SK-N-SH (cell line): ENCODE measurements around the gene BPIFB3. TPM values are rescaled to one million over a fixed set of nuclear protein-coding genes. Genes with fewer than 3 reads are reported as not detected.

Experiments used
- CTCF ChIA-PET: fragments of 300-600, 350-600 bp; formaldehyde crosslinking; extraction: SDS; loops from one replicate; lab custom pipeline; 2021; lab: Yijun Ruan, JAX
- POLR2A ChIA-PET: fragments of 350-600 bp; sonication (Branson Sonifier 250); formaldehyde crosslinking; extraction: SDS; loops from one replicate; lab custom pipeline; 2020; ENCODE audit warnings: antibody characterized with exemption, inconsistent platforms; lab: Yijun Ruan, JAX
- DNase-seq: peaks from one replicate; pipeline ENCODE4 v3.0.0; 2012
- H2AFZ ChIP-seq: fragments of 200-600 bp; sonication (generic); 2 replicates; pipeline ENCODE4 v1.8.1; 2016; ENCODE audit warnings: antibody characterized with exemption, mild to moderate bottlenecking, low read depth
- H3F3A ChIP-seq: fragments of 200-600 bp; sonication (generic); replicated peaks from 2 replicates; pipeline ENCODE3; 2016; ENCODE audit warnings: antibody characterized with exemption, mild to moderate bottlenecking; ENCODE audit not compliant: insufficient read depth
- H3K27ac ChIP-seq, 2 experiments: fragments of 200-500 bp in 1 of 2; fragments of 200-600 bp in 1 of 2; sonication (Bioruptor generic) in 1 of 2; sonication (generic), shearing (Covaris generic) in 1 of 2; 2 replicates each; pipeline versions ENCODE4 v1.5.1 to v1.6.1; 2014 to 2016; ENCODE audit warnings: low read depth in 2 of 2, inconsistent platforms in 1 of 2, low read length in 1 of 2, mild to moderate bottlenecking in 1 of 2, mixed read lengths in 1 of 2
- H3K27me3 ChIP-seq: fragments of 200-600 bp; sonication (generic), shearing (Covaris generic); 2 replicates; pipeline ENCODE4 v1.6.1; 2016; ENCODE audit warnings: mixed run types; ENCODE audit not compliant: insufficient read depth
- H3K36me3 ChIP-seq, 2 experiments: fragments of 200-500 bp in 1 of 2; fragments of 200-600 bp in 1 of 2; sonication (Bioruptor generic) in 1 of 2; sonication (generic) in 1 of 2; replicated peaks in 1 of 2; 2 replicates each; pipeline versions ENCODE3 to v1.5.1; 2014 to 2016; ENCODE audit warnings: low read length in 1 of 2, mild to moderate bottlenecking in 1 of 2; ENCODE audit not compliant: insufficient read depth in 2 of 2, control insufficient read depth in 1 of 2
- H3K4me1 ChIP-seq, 2 experiments: fragments of 200-500 bp in 1 of 2; fragments of 200-600 bp in 1 of 2; sonication (Bioruptor generic) in 1 of 2; sonication (generic), shearing (Covaris generic) in 1 of 2; 2 replicates each; pipeline versions ENCODE4 v1.5.1 to v1.6.1; 2014 to 2016; ENCODE audit warnings: low read depth in 1 of 2, low read length in 1 of 2, mixed run types in 1 of 2; ENCODE audit not compliant: insufficient read depth in 2 of 2, control insufficient read depth in 1 of 2
- H3K4me2 ChIP-seq: fragments of 200-600 bp; sonication (generic), shearing (Covaris generic); 2 replicates; pipeline ENCODE4 v1.6.1; 2017; ENCODE audit warnings: mixed run types
- H3K4me3 ChIP-seq, 2 experiments: fragments of 200-500 bp in 1 of 2; fragments of 200-600 bp in 1 of 2; sonication (Bioruptor generic) in 1 of 2; sonication (generic), shearing (Covaris generic) in 1 of 2; 2 replicates each; pipeline versions ENCODE4 v1.5.1 to v1.8.1; 2014 to 2016; ENCODE audit warnings: low read depth in 2 of 2, inconsistent platforms in 1 of 2, low read length in 1 of 2, mild to moderate bottlenecking in 1 of 2, mixed read lengths in 1 of 2, moderate library complexity in 1 of 2
- H3K79me2 ChIP-seq: fragments of 200-600 bp; sonication (generic); 2 replicates; pipeline ENCODE4 v1.8.1; 2017; ENCODE audit warnings: mild to moderate bottlenecking; ENCODE audit not compliant: insufficient read depth
- H3K9ac ChIP-seq: fragments of 200-600 bp; sonication (generic); 2 replicates; pipeline ENCODE4 v1.6.1; 2017; ENCODE audit warnings: mixed run types
- H3K9me2 ChIP-seq: fragments of 200-600 bp; sonication (generic); 2 replicates; pipeline ENCODE4 v1.6.1; 2017; ENCODE audit warnings: mixed run types
- H3K9me3 ChIP-seq: fragments of 200-600 bp; sonication (generic); 2 replicates; pipeline ENCODE4 v1.6.1; 2017; ENCODE audit warnings: mixed run types, mild to moderate bottlenecking, moderate library complexity
- H4K20me1 ChIP-seq: fragments of 200-600 bp; sonication (generic); 2 replicates; pipeline ENCODE4 v1.6.1; 2017; ENCODE audit warnings: mild to moderate bottlenecking, mixed run types; ENCODE audit not compliant: insufficient read depth
- ELF1 ChIP-seq: IDR thresholded peaks from 2 replicates; pipeline ENCODE4 v1.4.0; 2012
- EP300 ChIP-seq, 2 experiments: IDR thresholded peaks; 2 replicates each; pipeline versions ENCODE4 v1.4.0 to v1.6.1; 2012; ENCODE audit warnings: borderline replicate concordance in 1 of 2, low read depth in 1 of 2, low read length in 1 of 2
- FOXJ3 ChIP-seq: sonication (generic); formaldehyde crosslinking; IDR thresholded peaks from 2 replicates; pipeline ENCODE4 v1.5.1; 2020; ENCODE audit warnings: mild to moderate bottlenecking, missing genetic modification reagents
- GATA2 ChIP-seq: sonication (generic); formaldehyde crosslinking; IDR thresholded peaks from 2 replicates; pipeline ENCODE4 v1.5.0; 2020; ENCODE audit warnings: mild to moderate bottlenecking, missing genetic modification reagents
- JUND ChIP-seq: IDR thresholded peaks from 2 replicates; pipeline ENCODE4 v1.4.0; 2012
- MEF2A ChIP-seq: IDR thresholded peaks from 2 replicates; pipeline ENCODE4 v1.4.0; 2012; ENCODE audit warnings: low read depth, borderline replicate concordance
- RAD21 ChIP-seq: IDR thresholded peaks from 2 replicates; pipeline ENCODE4 v1.6.1; 2012; ENCODE audit warnings: mild to moderate bottlenecking, low read length
- RFX5 ChIP-seq: IDR thresholded peaks from 2 replicates; pipeline ENCODE4 v1.6.1; 2012; ENCODE audit warnings: mild to moderate bottlenecking, improper control_type of control experiment, low read length
- RXRA ChIP-seq: IDR thresholded peaks from 2 replicates; pipeline ENCODE4 v1.4.0; 2012; ENCODE audit warnings: low read depth, mild to moderate bottlenecking, borderline replicate concordance
- SIN3A ChIP-seq: IDR thresholded peaks from 2 replicates; pipeline ENCODE4 v1.6.1; 2012; ENCODE audit warnings: low read depth, mild to moderate bottlenecking, low read length, moderate library complexity, borderline replicate concordance
- TAF1 ChIP-seq: IDR thresholded peaks from 2 replicates; pipeline ENCODE4 v1.6.1; 2012; ENCODE audit warnings: low read depth, mild to moderate bottlenecking, low read length, moderate library complexity, borderline replicate concordance
- TCF12 ChIP-seq: IDR thresholded peaks from 2 replicates; pipeline ENCODE4 v1.4.0; 2012
- YY1 ChIP-seq: IDR thresholded peaks from 2 replicates; pipeline ENCODE4 v1.4.0; 2012; ENCODE audit warnings: low read depth, mild to moderate bottlenecking
- WGBS: methylation state at CpG from one replicate; pipeline ENCODE4 v1.1.6; 2017; ENCODE audit warnings: low lambda C conversion rate; 5-methylcytosine and 5-hydroxymethylcytosine counted together
- polyA plus RNA-seq, 3 experiments: library from polyadenylated mRNA; depleted of rRNA; stranded (reverse); fragments of >200 nt; gene quantifications; 2 replicates each; pipeline ENCODE4 v1.2.3, GENCODE V29; 2012
- TF ChIP-seq, protein P1 (sequence below): IDR thresholded peaks from 2 replicates; pipeline ENCODE4 v1.4.0; 2012; ENCODE audit warnings: low read depth, borderline replicate concordance
- TF ChIP-seq, protein P2 (sequence below): IDR thresholded peaks from 2 replicates; pipeline ENCODE4 v1.6.1; 2012; ENCODE audit warnings: mild to moderate bottlenecking, low read depth, low read length, moderate library complexity
- TF ChIP-seq, protein P3 (sequence below): fragments of 150-350 bp; IDR thresholded peaks from 2 replicates; pipeline ENCODE4 v1.6.1; 2017; ENCODE audit warnings: antibody characterized with exemption, low read length, low read depth, borderline replicate concordance
- TF ChIP-seq, protein P4 (sequence below): IDR thresholded peaks from 2 replicates; pipeline ENCODE4; 2012

The BPIFB3 gene
- polyA plus RNA-seq, 1 of the 3 experiments (the other 2 are of a cell fraction): not detected

DNA sequence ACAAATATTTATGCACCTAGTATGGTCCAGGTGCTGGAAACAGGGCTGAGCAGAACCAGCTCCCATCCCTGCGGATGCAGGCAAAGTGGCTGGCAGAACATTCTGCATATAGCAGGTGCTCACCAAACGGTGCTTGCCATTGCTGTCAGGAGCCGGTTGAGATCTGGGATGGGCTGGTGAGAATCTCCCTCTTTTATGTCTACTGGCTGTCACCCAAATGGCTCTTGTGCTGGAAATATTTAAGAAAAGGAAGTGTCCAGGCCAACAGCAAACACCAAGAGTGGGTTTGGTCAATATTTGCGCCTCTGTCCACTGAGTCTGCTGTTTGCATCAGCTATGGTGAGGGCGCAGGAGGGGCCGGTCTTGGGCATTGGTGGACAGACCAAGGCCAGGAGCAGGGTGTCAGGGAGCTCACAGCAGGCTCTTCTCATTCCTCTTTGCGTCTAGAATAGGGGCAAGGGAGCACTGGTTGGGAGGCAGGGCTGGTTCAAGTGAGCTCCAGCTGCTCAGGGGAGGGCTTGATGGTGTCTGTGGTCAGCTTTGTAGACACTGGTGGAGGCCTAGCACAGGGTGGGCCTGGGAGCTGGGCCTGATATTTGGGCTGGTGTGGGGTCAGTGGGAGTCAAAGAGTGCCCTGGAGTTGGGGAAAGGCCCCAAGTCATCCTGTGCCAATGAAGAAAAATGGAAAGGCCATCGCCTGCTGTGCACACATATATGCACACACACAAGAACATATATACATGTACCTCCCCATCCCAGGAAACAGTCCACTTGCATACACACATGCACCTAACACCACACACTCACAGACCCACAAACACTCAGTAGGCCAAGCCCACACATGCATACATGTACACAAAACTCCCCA lies 47.6 kb upstream of the BPIFB3 start:
- Histone ChIP-seq H2AFZ (no peak overlapping the region), H3K4me1 (no peaks in the 10 kb centered on the region), H3K36me3 (no peaks in the 10 kb centered on the region), H3K4me2 (no peak overlapping the region), H3K9me3 (no peaks in the 10 kb centered on the region), H4K20me1 (no peaks in the 10 kb centered on the region), H3K27me3 (peaks cover 9% of the 10 kb centered on the region), H3F3A (no peaks in the 10 kb centered on the region), H3K4me3 (no peak overlapping the region), H3K79me2 (no peaks in the 10 kb centered on the region), H3K9me2 (no peaks in the 10 kb centered on the region), H3K9ac (no peak overlapping the region), H3K27ac (no peak overlapping the region)
- DNase-seq: no peak
- TF ChIP-seq SIN3A: no peak
- TF ChIP-seq GATA2 (CRISPR knock-in tag): no peak
- TF ChIP-seq, protein P1, sequence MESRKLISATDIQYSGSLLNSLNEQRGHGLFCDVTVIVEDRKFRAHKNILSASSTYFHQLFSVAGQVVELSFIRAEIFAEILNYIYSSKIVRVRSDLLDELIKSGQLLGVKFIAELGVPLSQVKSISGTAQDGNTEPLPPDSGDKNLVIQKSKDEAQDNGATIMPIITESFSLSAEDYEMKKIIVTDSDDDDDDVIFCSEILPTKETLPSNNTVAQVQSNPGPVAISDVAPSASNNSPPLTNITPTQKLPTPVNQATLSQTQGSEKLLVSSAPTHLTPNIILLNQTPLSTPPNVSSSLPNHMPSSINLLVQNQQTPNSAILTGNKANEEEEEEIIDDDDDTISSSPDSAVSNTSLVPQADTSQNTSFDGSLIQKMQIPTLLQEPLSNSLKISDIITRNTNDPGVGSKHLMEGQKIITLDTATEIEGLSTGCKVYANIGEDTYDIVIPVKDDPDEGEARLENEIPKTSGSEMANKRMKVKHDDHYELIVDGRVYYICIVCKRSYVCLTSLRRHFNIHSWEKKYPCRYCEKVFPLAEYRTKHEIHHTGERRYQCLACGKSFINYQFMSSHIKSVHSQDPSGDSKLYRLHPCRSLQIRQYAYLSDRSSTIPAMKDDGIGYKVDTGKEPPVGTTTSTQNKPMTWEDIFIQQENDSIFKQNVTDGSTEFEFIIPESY: no peak
- TF ChIP-seq, protein P2, sequence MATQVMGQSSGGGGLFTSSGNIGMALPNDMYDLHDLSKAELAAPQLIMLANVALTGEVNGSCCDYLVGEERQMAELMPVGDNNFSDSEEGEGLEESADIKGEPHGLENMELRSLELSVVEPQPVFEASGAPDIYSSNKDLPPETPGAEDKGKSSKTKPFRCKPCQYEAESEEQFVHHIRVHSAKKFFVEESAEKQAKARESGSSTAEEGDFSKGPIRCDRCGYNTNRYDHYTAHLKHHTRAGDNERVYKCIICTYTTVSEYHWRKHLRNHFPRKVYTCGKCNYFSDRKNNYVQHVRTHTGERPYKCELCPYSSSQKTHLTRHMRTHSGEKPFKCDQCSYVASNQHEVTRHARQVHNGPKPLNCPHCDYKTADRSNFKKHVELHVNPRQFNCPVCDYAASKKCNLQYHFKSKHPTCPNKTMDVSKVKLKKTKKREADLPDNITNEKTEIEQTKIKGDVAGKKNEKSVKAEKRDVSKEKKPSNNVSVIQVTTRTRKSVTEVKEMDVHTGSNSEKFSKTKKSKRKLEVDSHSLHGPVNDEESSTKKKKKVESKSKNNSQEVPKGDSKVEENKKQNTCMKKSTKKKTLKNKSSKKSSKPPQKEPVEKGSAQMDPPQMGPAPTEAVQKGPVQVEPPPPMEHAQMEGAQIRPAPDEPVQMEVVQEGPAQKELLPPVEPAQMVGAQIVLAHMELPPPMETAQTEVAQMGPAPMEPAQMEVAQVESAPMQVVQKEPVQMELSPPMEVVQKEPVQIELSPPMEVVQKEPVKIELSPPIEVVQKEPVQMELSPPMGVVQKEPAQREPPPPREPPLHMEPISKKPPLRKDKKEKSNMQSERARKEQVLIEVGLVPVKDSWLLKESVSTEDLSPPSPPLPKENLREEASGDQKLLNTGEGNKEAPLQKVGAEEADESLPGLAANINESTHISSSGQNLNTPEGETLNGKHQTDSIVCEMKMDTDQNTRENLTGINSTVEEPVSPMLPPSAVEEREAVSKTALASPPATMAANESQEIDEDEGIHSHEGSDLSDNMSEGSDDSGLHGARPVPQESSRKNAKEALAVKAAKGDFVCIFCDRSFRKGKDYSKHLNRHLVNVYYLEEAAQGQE: no peak
- TF ChIP-seq, protein P3, sequence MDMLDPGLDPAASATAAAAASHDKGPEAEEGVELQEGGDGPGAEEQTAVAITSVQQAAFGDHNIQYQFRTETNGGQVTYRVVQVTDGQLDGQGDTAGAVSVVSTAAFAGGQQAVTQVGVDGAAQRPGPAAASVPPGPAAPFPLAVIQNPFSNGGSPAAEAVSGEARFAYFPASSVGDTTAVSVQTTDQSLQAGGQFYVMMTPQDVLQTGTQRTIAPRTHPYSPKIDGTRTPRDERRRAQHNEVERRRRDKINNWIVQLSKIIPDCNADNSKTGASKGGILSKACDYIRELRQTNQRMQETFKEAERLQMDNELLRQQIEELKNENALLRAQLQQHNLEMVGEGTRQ: no peak
- TF ChIP-seq TCF12: no peak
- TF ChIP-seq ELF1: no peak
- no peak for TF ChIP-seq FOXJ3 (CRISPR knock-in tag)
- TF ChIP-seq YY1: no peak
- TF ChIP-seq RFX5: no peak
- TF ChIP-seq RAD21: no peak
- no peak for TF ChIP-seq RXRA
- TF ChIP-seq JUND: no peak
- TF ChIP-seq TAF1: no peak
- no peak for TF ChIP-seq MEF2A
- TF ChIP-seq EP300 (IDR thresholded peaks at IDR 0.05; ENCODE audit: borderline replicate concordance in 1 of 2, low read depth in 1 of 2, low read length in 1 of 2): no peak
- TF ChIP-seq, protein P4, sequence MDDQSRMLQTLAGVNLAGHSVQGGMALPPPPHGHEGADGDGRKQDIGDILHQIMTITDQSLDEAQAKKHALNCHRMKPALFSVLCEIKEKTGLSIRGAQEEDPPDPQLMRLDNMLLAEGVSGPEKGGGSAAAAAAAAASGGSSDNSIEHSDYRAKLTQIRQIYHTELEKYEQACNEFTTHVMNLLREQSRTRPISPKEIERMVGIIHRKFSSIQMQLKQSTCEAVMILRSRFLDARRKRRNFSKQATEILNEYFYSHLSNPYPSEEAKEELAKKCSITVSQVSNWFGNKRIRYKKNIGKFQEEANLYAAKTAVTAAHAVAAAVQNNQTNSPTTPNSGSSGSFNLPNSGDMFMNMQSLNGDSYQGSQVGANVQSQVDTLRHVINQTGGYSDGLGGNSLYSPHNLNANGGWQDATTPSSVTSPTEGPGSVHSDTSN: no peak
- 19% methylated on average over 8 of the region's 8 CpGs for WGBS
- CTCF ChIA-PET: interaction anchor here (0.9 to 1.3 kb wide), 2 partner anchors 10 to 20 kb away, joined by 3 read pairs; no protein-coding TSS in a partner anchor
- POLR2A ChIA-PET: no interaction called here
